Measurements from ENCODE around the gene TMPRSS4.

- TF ChIP-seq CTCF (IDR thresholded peaks at IDR 0.05) (no peak), EZH2 (IDR thresholded peaks at IDR 0.05; ENCODE audit: borderline replicate concordance, insufficient read depth, low read depth, low read length, poor library complexity, severe bottlenecking) (peak; percentile 76)
Observed at GRCh38 chr11:118152552-118153471, 75.9 kb downstream of the TMPRSS4 start, which contains the start of gene SCN4B.

Data from B cell (primary cell).